Measurements from ENCODE around the gene MLH3.

GRCh38 chr14:75049731-75050201 is 1.5 kb downstream of the MLH3 start:
- TF ChIP-seq, protein P1, sequence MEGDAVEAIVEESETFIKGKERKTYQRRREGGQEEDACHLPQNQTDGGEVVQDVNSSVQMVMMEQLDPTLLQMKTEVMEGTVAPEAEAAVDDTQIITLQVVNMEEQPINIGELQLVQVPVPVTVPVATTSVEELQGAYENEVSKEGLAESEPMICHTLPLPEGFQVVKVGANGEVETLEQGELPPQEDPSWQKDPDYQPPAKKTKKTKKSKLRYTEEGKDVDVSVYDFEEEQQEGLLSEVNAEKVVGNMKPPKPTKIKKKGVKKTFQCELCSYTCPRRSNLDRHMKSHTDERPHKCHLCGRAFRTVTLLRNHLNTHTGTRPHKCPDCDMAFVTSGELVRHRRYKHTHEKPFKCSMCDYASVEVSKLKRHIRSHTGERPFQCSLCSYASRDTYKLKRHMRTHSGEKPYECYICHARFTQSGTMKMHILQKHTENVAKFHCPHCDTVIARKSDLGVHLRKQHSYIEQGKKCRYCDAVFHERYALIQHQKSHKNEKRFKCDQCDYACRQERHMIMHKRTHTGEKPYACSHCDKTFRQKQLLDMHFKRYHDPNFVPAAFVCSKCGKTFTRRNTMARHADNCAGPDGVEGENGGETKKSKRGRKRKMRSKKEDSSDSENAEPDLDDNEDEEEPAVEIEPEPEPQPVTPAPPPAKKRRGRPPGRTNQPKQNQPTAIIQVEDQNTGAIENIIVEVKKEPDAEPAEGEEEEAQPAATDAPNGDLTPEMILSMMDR (IDR thresholded peaks at IDR 0.05; ENCODE audit: low read depth, low read length): no peak
- no peak for TF ChIP-seq POLR2A (IDR thresholded peaks at IDR 0.05; ENCODE audit: extremely low read depth, insufficient read length)

Data from NB4 (cell line).